Psoas muscle (tissue), 8 donors: Measurements from ENCODE around the gene FEM1C. TPM values are rescaled to one million over a fixed set of nuclear protein-coding genes. Genes with fewer than 3 reads are reported as not detected.

Experiments used
- ATAC-seq, 4 donors: fragments of 200-7000 bp; cut with Tn5 transposase; one replicate each; pipeline ENCODE4 v1.9.1; 2020; ENCODE audit warnings: moderate library complexity in 3 of 4, mild to moderate bottlenecking in 2 of 4
- DNase-seq, 2 donors: peaks; one replicate each; pipeline ENCODE4 v3.0.0-alpha.2; 2020
- H3K27ac ChIP-seq: fragments of 200-600 bp; one replicate; pipeline ENCODE4 v1.8.0; 2022
- H3K27me3 ChIP-seq, 3 donors: fragments of 200-600 bp in 1 of 3; one replicate each; pipeline versions ENCODE4 v1.6.1 to v1.8.0; 2013 to 2022; ENCODE audit warnings: low read length in 2 of 3, mild to moderate bottlenecking in 2 of 3, moderate library complexity in 1 of 3; ENCODE audit not compliant: insufficient read depth in 3 of 3
- H3K36me3 ChIP-seq, 2 donors: fragments of 200-600 bp in 1 of 2; one replicate each; pipeline versions ENCODE4 v1.6.1 to v1.8.0; 2013 to 2022; ENCODE audit warnings: low read depth in 1 of 2, mild to moderate bottlenecking in 1 of 2, moderate library complexity in 1 of 2; ENCODE audit not compliant: insufficient read depth in 1 of 2
- H3K4me1 ChIP-seq: fragments of 200-600 bp; one replicate; pipeline ENCODE4 v1.8.0; 2022
- H3K4me3 ChIP-seq: fragments of 200-600 bp; one replicate; pipeline ENCODE4 v1.8.0; 2022; ENCODE audit warnings: mild to moderate bottlenecking
- H3K9me3 ChIP-seq: fragments of 200-600 bp; one replicate; pipeline ENCODE4 v1.8.0; 2022
- CTCF ChIP-seq: fragments of 200-600 bp; IDR thresholded peaks from one replicate; pipeline ENCODE4 v1.8.0; 2022; ENCODE audit warnings: antibody characterized with exemption
- WGBS, 3 donors: extraction: QIAGEN DNeasy Blood & Tissue Kit; methylation state at CpG; one replicate each; pipeline versions ENCODE4 v1.1.6 to v1.1.7; 2013; 5-methylcytosine and 5-hydroxymethylcytosine counted together
- intact Hi-C, 2 donors: fragments of 100-400 bp; cut with DNase I; formaldehyde crosslinking; loops; one replicate each; pipeline versions ENCODE4 v1.11.0 to v1.14.2; 2022
- polyA plus RNA-seq, 3 donors: library from polyadenylated mRNA; stranded (reverse); fragments of 200-250 nt; gene quantifications; one replicate each; pipeline ENCODE4 v1.2.3, GENCODE V29; 2013
- total RNA-seq, 4 donors: library from RNA; stranded (reverse); fragmentation: NEBNext Ultra II Directional in 2 of 4; extraction: Animal tissue kit (Norgen Biotek cat#: 25700) in 2 of 4; gene quantifications; one replicate each; pipeline versions ENCODE4 v1.2.1 to v1.2.4, GENCODE V29; 2021 to 2023
- donor health status: healthy with polysubstance abuse.
- donor health status: DM: no; HTN: no; CAD: no; lungs with moderate emphysema.
- donor health status: Bipolar disorder and iron deficiency.
- donor health status: healthy.
- donor health status: DM: yes; HTN: yes; CAD: no.
- donor health status: DM: no; HTN: no; CAD: no.
- donor health status: DM: no; HTN: no; CAD: no.
- donor health status: DM: yes; HTN: yes; CAD: no.

Gene FEM1C
- total and polyA plus RNA-seq, 7 donors, result 9.1 to 44.5 (median 26.0) TPM

- Histone ChIP-seq H3K4me3 (no peak overlapping the region), H3K27me3 (no peaks in the 10 kb centered on the region), H3K9me3 (no peaks in the 10 kb centered on the region), H3K4me1 (peaks cover 8% of the 10 kb centered on the region), H3K36me3 (no peaks in the 10 kb centered on the region), H3K27ac (no peak overlapping the region)
- intact Hi-C loops, result no loop called here
- ATAC-seq (no peak), DNase-seq (no peak)
- 22 to 31% (median 25%) methylated on average over 3 of the region's 3 CpGs for WGBS, 3 donors
- no peak for TF ChIP-seq CTCF
Observed at GRCh38 chr5:115501464-115502210, 42.9 kb downstream of the FEM1C start.

GRCh38 chr5:115500225-115500624, 44.4 kb downstream of the FEM1C start:
- Histone ChIP-seq H3K27me3 (no peaks in the 10 kb centered on the region), H3K9me3 (no peaks in the 10 kb centered on the region), H3K4me3 (no peak overlapping the region), H3K4me1 (peaks cover 8% of the 10 kb centered on the region), H3K36me3 (no peaks in the 10 kb centered on the region), H3K27ac (no peak overlapping the region)
- DNase-seq (no peak), ATAC-seq (no peak)
- TF ChIP-seq CTCF, result no peak
- intact Hi-C loops, result no loop called here

- ATAC-seq, result no peak
- H3K36me3 ChIP-seq, result no peaks in the 10 kb centered on the region
- no peaks in the 10 kb centered on the region for H3K27me3 ChIP-seq
- H3K4me1 ChIP-seq, result peaks cover 8% of the 10 kb centered on the region
- H3K9me3 ChIP-seq, result no peaks in the 10 kb centered on the region
- 45 to 58% (median 46%) methylated on average over 5 of the region's 5 CpGs for WGBS, 3 donors
- H3K4me3 ChIP-seq, result no peak overlapping the region
- no peak for TF ChIP-seq CTCF
- intact Hi-C loops, result no loop called here
- DNase-seq, result no peak
- no peak overlapping the region for H3K27ac ChIP-seq
Observed at GRCh38 chr5:115496936-115497576, 47.5 kb downstream of the FEM1C start.

DNA sequence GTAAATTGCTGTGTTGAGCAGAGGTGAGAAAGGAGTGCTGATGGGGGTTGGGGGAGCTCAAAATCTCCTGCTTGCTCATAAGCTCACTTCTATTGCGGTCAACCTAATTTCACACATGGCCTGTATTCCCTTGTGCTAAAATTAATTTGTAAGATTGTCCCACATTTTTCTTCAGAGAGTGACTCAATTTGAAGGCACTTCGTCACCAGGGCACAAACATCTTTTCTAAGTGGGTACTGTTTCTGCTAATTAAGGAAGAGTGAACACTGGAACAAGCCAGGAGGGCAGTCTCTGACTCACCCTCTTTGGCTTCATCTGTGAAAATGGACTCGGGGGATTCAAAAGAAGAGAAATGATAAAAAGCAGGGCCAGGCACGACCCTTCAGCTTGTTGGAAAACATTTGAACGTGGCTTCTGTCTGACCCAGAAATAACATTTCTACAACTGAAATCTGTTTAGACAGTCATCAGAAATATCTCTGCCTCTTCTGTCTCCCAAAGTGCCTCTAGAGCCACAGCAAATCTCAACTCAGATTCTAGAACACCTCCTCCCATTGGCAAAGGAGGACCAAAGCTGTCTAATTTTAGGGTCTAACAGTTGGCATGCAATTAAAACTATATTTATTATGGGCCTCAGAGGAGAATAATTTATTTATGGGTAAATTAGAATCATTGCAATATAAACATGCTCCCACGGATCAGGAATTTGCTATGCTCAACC, 49.8 kb downstream of the FEM1C start:
- ATAC-seq (peak; percentile 42 to 87 (median 55)), DNase-seq (no peak)
- 40 to 64% (median 43%) methylated on average over 6 of the region's 6 CpGs for WGBS, 3 donors
- no peaks in the 10 kb centered on the region for H3K4me1 ChIP-seq
- H3K9me3 ChIP-seq, result no peaks in the 10 kb centered on the region
- no peaks in the 10 kb centered on the region for H3K36me3 ChIP-seq
- intact Hi-C loops, result no loop called here
- peak overlapping the region; percentile 23 for H3K27ac ChIP-seq
- no peak for TF ChIP-seq CTCF
- no peaks in the 10 kb centered on the region for H3K27me3 ChIP-seq
- no peak overlapping the region for H3K4me3 ChIP-seq
